LNCAP (cell line): ENCODE data around the gene ZSCAN21.

ENCODE experiments used
- TF ChIP-seq, protein P1 (sequence below): fragments of 450-650 bp; IDR thresholded peaks from 2 replicates; pipeline ENCODE4 v1.5.1; 2017; ENCODE audit warnings: mild to moderate bottlenecking

Gene ZSCAN21

GRCh38 chr7:100071018-100071723, 21.6 kb downstream of the ZSCAN21 start:
- TF ChIP-seq, protein P1, sequence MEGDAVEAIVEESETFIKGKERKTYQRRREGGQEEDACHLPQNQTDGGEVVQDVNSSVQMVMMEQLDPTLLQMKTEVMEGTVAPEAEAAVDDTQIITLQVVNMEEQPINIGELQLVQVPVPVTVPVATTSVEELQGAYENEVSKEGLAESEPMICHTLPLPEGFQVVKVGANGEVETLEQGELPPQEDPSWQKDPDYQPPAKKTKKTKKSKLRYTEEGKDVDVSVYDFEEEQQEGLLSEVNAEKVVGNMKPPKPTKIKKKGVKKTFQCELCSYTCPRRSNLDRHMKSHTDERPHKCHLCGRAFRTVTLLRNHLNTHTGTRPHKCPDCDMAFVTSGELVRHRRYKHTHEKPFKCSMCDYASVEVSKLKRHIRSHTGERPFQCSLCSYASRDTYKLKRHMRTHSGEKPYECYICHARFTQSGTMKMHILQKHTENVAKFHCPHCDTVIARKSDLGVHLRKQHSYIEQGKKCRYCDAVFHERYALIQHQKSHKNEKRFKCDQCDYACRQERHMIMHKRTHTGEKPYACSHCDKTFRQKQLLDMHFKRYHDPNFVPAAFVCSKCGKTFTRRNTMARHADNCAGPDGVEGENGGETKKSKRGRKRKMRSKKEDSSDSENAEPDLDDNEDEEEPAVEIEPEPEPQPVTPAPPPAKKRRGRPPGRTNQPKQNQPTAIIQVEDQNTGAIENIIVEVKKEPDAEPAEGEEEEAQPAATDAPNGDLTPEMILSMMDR, result no peak

- TF ChIP-seq, protein P1, result no peak
Measured at GRCh38 chr7:100072462-100072861, 22.9 kb downstream of the ZSCAN21 start.

- TF ChIP-seq, protein P1, result no peak
Measured at GRCh38 chr7:100074841-100075240, 25.3 kb downstream of the ZSCAN21 start.

- TF ChIP-seq, protein P1, result no peak
Measured at GRCh38 chr7:100075418-100075817, 25.8 kb downstream of the ZSCAN21 start.

- TF ChIP-seq, protein P1, result no peak
Measured at GRCh38 chr7:100077205-100077604, 27.6 kb downstream of the ZSCAN21 start.

DNA sequence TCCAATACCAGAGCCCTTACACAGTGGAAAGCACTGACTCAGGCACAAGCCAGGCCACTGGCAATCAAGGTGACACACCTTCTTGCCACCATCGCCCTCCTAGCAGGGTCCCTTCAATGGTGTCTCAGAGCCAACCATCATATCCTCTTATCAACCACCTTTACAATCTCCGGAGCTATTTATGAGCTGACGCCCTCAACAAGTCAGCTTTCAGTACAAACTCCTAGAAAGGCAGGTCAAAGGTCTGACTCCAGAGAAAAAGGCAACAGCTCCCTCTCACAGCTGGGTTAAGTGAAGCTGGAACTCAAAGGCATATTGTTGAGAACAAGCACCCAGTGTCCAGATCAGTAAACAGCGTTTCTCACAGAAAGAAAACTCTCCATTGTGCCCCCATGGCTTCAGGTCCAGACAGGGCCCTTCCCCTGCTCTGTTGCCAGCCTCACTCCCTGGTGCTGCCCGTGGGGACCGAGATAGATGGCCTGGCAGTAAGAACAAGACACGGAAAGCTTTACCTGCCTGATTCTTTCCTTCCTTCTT, 29.5 kb downstream of the ZSCAN21 start:
- TF ChIP-seq, protein P1, result no peak

- TF ChIP-seq, protein P1, result no peak
Measured at GRCh38 chr7:100080907-100081534, 31.4 kb downstream of the ZSCAN21 start.
